Posterior cingulate gyrus (tissue), 11 donors: ENCODE data around the gene TRIM16.
"Not testable (repeated sequence)": the region's sequence is repeated elsewhere in the genome, so short reads cannot be mapped to it uniquely, and the experiment has no call there.

ENCODE experiments used
- DNase-seq, 10 donors: peaks; one replicate each; pipeline versions ENCODE4 v3.0.0 to v3.0.0-alpha.2; 2020 to 2021; ENCODE audit warnings: mixed read lengths in 3 of 10
- intact Hi-C: fragments of 100-400 bp; cut with DNase I; formaldehyde crosslinking; loops from one replicate; pipeline ENCODE4 v1.15.1; 2023

The TRIM16 gene

GRCh38 chr17:15683824-15684478, at the start of gene TRIM16:
Gene TRIM16, minus strand, starts transcription at chr17:15684311. Its CDS starts 32,702 bp downstream, at chr17:15651609.
- peak; percentile 78 to 97 (median 86) for DNase-seq
- intact Hi-C loops: not testable (repeated sequence)

GRCh38 chr17:15733174-15733789, 49.2 kb upstream of the TRIM16 start:
- DNase-seq: peak in 2 of 10 donors; percentile 38 to 69
- intact Hi-C loops: not testable (repeated sequence)

- intact Hi-C loops: not testable (repeated sequence)
- DNase-seq: peak in 2 of 10 donors; percentile 51 to 66
Measured at GRCh38 chr17:15731900-15732299, 47.8 kb upstream of the TRIM16 start, which contains the start of gene TBC1D26. Gene TBC1D26, plus strand, starts transcription at chr17:15732283. Its CDS starts 3,066 bp downstream, at chr17:15735349.

- intact Hi-C loops, DNase-seq: not testable (repeated sequence)
Measured at GRCh38 chr17:15730535-15730934, 46.4 kb upstream of the TRIM16 start.

GRCh38 chr17:15716601-15717563, 32.8 kb upstream of the TRIM16 start:
- intact Hi-C loops, DNase-seq: not testable (repeated sequence)

GRCh38 chr17:15708879-15709278, 24.8 kb upstream of the TRIM16 start:
- DNase-seq, intact Hi-C loops: not testable (repeated sequence)

GRCh38 chr17:15704813-15705212, 20.7 kb upstream of the TRIM16 start:
- DNase-seq, intact Hi-C loops: not testable (repeated sequence)

- DNase-seq: peak in 1 of 10 donors; percentile 74
- intact Hi-C loops: not testable (repeated sequence)
Measured at GRCh38 chr17:15704239-15704638, 20.1 kb upstream of the TRIM16 start.

- intact Hi-C loops, DNase-seq: not testable (repeated sequence)
Measured at GRCh38 chr17:15699937-15700336, 15.8 kb upstream of the TRIM16 start.

- intact Hi-C loops: not testable (repeated sequence)
- DNase-seq: peak; percentile 97 to 100 (median 99)
Measured at GRCh38 chr17:15699413-15699924, 15.4 kb upstream of the TRIM16 start, which contains the start of gene ZNF286A. Gene ZNF286A, plus strand, starts transcription at chr17:15699752. Its CDS starts 578 bp downstream, at chr17:15700330.

- intact Hi-C loops, DNase-seq: not testable (repeated sequence)
Measured at GRCh38 chr17:15698967-15699366, 14.9 kb upstream of the TRIM16 start.

- DNase-seq, intact Hi-C loops: not testable (repeated sequence)
Measured at GRCh38 chr17:15687494-15687893, 3.4 kb upstream of the TRIM16 start.

GRCh38 chr17:15683135-15683534, 976 bp downstream of the TRIM16 start:
- DNase-seq, intact Hi-C loops: not testable (repeated sequence)

- intact Hi-C loops, DNase-seq: not testable (repeated sequence)
Measured at GRCh38 chr17:15675991-15676390, 8.1 kb downstream of the TRIM16 start.

- intact Hi-C loops, DNase-seq: not testable (repeated sequence)
Measured at GRCh38 chr17:15674640-15675039, 9.5 kb downstream of the TRIM16 start.

GRCh38 chr17:15669526-15669925, 14.6 kb downstream of the TRIM16 start:
- DNase-seq, intact Hi-C loops: not testable (repeated sequence)

GRCh38 chr17:15663691-15664090, 20.4 kb downstream of the TRIM16 start:
- DNase-seq: no peak
- intact Hi-C loops: no loop called here

- intact Hi-C loops: no loop called here
- DNase-seq: no peak
Measured at GRCh38 chr17:15663176-15663575, 20.9 kb downstream of the TRIM16 start.

GRCh38 chr17:15662681-15663080, 21.4 kb downstream of the TRIM16 start:
- DNase-seq: no peak
- intact Hi-C loops: no loop called here

- no peak for DNase-seq
Measured at GRCh38 chr17:15660077-15660476, 24.0 kb downstream of the TRIM16 start.

More at GRCh38 chr17:15660077-15660476, 24.0 kb downstream of the TRIM16 start:
- intact Hi-C loops: no loop called here
